Neuron (in vitro differentiated cells): ENCODE data around the gene CRACDL.

Experiments
- H2AFZ ChIP-seq: one replicate; pipeline ENCODE4 v1.6.1; 2013; ENCODE audit warnings: low read depth, mild to moderate bottlenecking, inconsistent platforms, low read length, moderate library complexity
- H3K27me3 ChIP-seq: one replicate; pipeline ENCODE4 v1.6.1; 2013; ENCODE audit warnings: low read length; ENCODE audit not compliant: insufficient read depth
- H3K36me3 ChIP-seq: one replicate; pipeline ENCODE4 v1.6.1; 2013; ENCODE audit warnings: low read length; ENCODE audit not compliant: insufficient read depth
- H3K4me1 ChIP-seq: one replicate; pipeline ENCODE4 v1.6.1; 2013; ENCODE audit warnings: low read length; ENCODE audit not compliant: insufficient read depth
- H3K4me3 ChIP-seq: 2 replicates; pipeline ENCODE4 v1.5.1; 2013; ENCODE audit warnings: mild to moderate bottlenecking, low read length, moderate library complexity
- H3K9me3 ChIP-seq: one replicate; pipeline ENCODE4 v1.6.1; 2013; ENCODE audit warnings: low read length

Gene CRACDL

DNA sequence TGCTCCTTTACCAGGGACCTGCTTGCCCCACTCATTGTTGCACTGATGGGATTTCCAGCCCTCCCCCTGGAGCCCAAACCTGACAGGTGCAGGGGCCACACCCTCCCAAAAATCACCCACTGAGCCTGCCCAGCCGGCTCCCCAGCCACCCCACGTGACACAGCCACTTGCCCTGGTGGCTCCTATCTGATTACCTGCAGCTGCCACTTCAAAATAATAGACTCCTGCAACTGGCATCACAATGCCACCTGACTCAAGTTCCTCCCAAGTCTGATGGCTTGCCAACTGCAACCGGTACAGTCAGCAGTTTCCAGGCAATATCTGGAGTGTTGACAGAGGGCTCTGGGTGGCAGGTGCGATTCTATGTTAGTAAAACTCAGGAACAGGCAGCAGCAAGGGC is 66.2 kb downstream of the CRACDL start:
- Histone ChIP-seq H3K9me3 (no peaks in the 10 kb centered on the region), H3K36me3 (no peaks in the 10 kb centered on the region), H3K27me3 (peaks cover 8% of the 10 kb centered on the region), H3K4me3 (no peak overlapping the region), H3K4me1 (no peaks in the 10 kb centered on the region), H2AFZ (no peak overlapping the region)

DNA sequence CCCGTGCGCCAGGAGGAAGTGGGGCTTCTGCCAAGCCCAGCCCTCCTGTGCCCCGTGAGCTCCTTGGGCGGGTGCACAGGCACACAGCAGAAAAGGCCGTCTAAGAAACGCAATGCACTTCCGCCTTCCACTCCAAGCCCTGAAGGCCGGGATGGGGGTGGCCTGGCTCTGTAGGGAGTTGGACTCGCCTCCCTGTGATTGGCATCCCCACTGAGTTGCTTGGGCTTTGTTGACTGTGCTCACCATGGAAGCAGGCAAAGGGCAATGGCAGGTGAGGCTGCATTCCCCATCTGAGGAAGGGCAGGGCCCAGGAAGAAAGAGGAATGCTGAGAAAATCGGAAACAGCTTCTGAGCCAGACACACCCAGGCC is 66.8 kb downstream of the CRACDL start:
- Histone ChIP-seq H3K27me3 (peaks cover 1% of the 10 kb centered on the region), H3K36me3 (no peaks in the 10 kb centered on the region), H3K4me1 (no peaks in the 10 kb centered on the region), H2AFZ (no peak overlapping the region), H3K4me3 (no peak overlapping the region), H3K9me3 (no peaks in the 10 kb centered on the region)

DNA sequence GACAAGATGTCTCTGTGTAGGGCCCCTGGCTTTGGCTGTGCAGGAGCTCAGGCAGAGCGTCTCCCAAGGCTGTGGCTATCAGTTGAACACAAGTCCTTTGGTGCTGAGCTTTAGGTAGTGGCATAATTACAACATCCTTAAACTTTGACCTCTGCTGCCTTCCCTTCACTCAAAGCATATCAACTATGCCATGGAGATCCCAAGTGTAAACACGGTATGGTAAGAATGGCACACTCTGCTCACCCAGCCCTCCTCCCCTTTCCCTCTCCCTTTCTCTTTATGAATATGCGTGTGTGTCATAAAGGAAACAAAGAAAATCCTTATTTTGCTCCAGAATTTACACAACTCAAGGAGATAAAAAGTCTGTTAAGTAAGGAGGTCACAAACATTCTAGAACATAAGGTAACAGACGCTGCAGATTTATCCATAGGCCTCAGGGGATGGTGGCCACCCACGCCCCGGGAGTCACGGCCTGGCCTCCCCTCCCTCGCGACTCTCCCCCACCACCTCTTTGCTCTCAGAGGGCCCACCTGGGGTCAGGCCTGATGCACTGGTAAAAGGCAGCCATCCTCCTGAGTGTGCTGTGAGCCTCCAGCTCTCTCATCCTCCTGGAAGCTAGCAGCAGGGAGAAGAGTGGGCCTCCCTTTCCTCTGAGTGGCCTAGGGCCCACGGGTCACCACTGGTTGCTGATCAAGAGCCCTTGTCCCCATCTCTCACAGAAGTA is 67.3 kb downstream of the CRACDL start:
- no peaks in the 10 kb centered on the region for H3K9me3 ChIP-seq
- H2AFZ ChIP-seq: no peak overlapping the region
- H3K27me3 ChIP-seq: no peaks in the 10 kb centered on the region
- H3K4me3 ChIP-seq: no peak overlapping the region
- H3K4me1 ChIP-seq: no peaks in the 10 kb centered on the region
- no peaks in the 10 kb centered on the region for H3K36me3 ChIP-seq

DNA sequence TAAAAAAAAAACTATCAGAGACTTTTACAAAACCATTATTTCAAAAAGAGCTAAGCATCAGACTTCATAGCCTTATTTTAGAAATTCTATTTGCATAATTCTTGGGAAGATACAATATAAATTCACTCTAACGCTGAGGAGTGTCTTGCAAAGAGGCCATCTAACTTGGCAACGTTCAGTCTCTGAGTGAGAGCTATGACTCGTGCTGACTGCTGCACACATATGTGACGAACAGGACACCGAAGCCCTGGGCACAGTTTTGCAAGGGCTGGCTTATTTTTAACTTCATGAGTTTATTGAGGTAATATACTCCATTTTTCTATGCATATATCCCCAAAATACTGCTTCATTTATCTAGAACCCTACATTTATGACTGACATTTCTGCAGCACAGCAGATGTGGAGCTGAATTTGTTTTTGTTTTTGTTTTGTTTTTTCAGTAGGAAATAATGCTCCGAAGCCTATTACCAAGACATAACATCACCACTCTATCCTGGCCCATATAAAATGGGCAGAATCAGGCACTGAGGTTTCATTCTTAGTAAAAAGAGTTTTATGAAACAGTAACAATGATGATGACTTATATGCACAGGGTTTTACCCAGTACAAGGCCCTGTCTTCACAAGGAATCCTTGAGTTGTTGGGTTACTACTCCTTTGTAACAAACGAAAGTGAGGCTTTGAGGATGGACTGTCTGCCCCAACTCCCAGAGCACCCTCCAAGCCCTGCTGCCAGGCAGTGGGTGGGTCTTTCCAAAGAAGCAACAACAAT is 68.3 kb downstream of the CRACDL start:
- Histone ChIP-seq H3K9me3 (no peaks in the 10 kb centered on the region), H2AFZ (no peak overlapping the region), H3K4me3 (no peak overlapping the region), H3K4me1 (no peaks in the 10 kb centered on the region), H3K36me3 (no peaks in the 10 kb centered on the region), H3K27me3 (no peaks in the 10 kb centered on the region)

DNA sequence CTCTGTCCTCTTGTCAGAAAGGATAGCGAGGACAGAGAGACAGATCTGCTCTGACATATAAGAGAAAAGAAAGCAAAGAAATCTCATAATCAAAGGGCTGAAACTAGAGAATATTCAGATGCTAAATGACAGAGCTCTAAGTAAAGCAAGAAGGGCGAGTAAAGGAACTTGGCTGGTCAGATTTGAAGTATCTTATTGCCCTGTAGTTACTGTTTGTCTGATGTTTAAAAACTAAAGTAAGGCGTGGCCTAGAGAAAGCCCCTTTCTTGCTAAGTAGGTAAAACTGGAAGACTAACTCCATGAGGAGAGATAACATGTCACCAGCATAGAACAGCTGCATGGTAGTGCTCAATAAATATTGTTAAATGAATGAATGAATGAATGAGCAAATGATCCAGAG is 70.0 kb downstream of the CRACDL start:
- no peak overlapping the region for H3K4me3 ChIP-seq
- H3K36me3 ChIP-seq: no peaks in the 10 kb centered on the region
- H3K4me1 ChIP-seq: no peaks in the 10 kb centered on the region
- no peaks in the 10 kb centered on the region for H3K27me3 ChIP-seq
- H2AFZ ChIP-seq: no peak overlapping the region
- no peaks in the 10 kb centered on the region for H3K9me3 ChIP-seq

DNA sequence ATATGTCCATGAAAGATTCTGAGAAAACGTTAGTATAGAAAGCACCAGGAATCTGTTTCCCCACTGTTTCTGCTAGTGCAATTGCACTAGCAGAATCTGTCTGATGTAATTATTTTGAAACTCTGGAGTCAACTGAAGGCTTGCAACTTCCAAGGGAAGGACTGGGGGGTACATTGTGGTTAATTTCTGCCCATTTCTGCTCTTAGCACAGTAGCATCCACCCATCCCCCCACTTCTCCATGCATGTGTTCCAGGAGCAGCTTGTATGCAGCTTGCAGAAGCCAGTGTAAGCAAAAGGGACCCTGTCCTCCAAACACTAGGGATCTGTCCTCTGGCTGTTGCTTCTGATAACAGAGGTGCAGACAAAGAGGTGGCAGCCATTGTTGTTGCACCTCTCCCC is 74.4 kb downstream of the CRACDL start:
- no peaks in the 10 kb centered on the region for H3K27me3 ChIP-seq
- H3K9me3 ChIP-seq: peaks cover 2% of the 10 kb centered on the region
- H2AFZ ChIP-seq: no peak overlapping the region
- H3K36me3 ChIP-seq: no peaks in the 10 kb centered on the region
- H3K4me3 ChIP-seq: no peak overlapping the region
- H3K4me1 ChIP-seq: no peaks in the 10 kb centered on the region

DNA sequence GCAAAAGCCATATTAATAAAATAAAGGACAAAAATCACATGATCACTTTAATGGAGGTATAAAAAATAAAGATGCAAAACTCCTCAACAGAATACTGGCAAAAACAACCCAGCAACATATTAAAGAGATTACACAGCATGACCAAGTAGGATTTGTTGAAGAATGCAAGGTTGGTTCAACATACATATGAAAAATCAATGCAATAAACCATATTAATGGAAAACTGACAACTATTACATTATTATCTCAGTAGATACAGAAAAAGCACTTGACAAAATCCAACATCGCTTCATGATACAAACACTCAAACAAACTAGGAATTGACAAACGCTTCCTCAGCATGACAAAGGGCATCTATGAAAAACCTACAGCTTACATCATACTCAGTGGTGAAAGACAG is 76.7 kb downstream of the CRACDL start:
- no peak overlapping the region for H2AFZ ChIP-seq
- no peaks in the 10 kb centered on the region for H3K36me3 ChIP-seq
- H3K4me3 ChIP-seq: no peak overlapping the region
- no peaks in the 10 kb centered on the region for H3K27me3 ChIP-seq
- H3K9me3 ChIP-seq: peaks cover 2% of the 10 kb centered on the region
- no peaks in the 10 kb centered on the region for H3K4me1 ChIP-seq

DNA sequence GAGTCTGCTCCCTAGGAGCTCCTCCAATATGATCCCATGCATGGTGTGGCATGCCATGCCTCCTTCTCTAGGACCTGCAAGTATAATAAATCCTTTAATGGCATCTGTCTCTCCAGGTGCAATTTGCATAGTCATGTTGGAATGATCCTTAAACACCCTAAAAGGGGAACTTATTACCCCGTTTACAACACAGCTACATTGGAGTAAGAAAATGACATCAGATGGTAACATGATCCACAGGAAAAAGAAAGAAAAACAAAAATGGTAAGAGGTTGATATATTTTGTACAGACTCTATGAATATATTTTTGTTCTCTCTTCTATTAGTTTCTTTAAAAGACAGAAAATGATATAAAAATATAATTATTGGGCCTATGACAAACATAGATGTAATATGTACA is 79.0 kb downstream of the CRACDL start:
- H3K27me3 ChIP-seq: no peaks in the 10 kb centered on the region
- no peaks in the 10 kb centered on the region for H3K4me1 ChIP-seq
- peaks cover 2% of the 10 kb centered on the region for H3K9me3 ChIP-seq
- no peak overlapping the region for H3K4me3 ChIP-seq
- no peaks in the 10 kb centered on the region for H3K36me3 ChIP-seq
- H2AFZ ChIP-seq: no peak overlapping the region

DNA sequence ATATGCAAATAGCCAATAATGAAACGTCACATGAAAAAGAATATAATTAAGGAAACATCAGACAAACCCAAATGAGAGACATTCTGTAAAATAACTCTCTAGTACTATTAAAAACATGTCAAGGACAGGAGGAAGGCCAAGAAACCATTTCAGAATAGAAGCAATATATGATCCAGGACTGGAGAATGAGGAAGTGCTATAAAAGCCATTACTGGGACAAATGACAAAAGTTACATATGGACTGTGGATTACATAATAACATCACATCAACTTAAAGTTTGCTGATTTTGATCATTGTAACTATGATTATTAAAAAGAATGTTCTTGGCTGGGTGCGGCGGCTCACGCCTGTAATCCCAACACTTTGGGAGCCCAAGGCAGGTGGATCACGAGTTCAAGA is 81.3 kb downstream of the CRACDL start:
- no peaks in the 10 kb centered on the region for H3K4me1 ChIP-seq
- no peaks in the 10 kb centered on the region for H3K27me3 ChIP-seq
- H3K4me3 ChIP-seq: no peak overlapping the region
- H2AFZ ChIP-seq: no peak overlapping the region
- no peaks in the 10 kb centered on the region for H3K36me3 ChIP-seq
- peaks cover 2% of the 10 kb centered on the region for H3K9me3 ChIP-seq

DNA sequence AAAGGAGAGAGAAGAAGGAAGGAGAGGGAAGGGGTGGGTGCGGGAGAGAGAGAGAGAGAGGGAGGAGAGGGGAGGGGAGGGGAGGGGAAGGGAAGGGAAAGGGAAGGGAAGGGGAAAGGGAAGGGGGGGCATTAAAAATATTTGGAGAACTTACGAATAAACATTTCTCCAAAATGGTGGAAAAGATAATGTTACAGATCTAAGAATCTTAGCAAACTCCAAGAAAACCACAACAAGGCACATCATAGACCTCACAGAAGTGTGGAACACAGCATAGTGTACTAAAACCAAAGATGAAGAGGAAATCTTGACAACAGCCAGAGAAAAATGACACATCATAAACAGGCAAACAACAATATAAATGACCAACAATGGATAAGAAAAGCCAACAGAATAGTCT is 83.1 kb downstream of the CRACDL start:
- H3K36me3 ChIP-seq: no peaks in the 10 kb centered on the region
- no peaks in the 10 kb centered on the region for H3K9me3 ChIP-seq
- no peaks in the 10 kb centered on the region for H3K27me3 ChIP-seq
- H3K4me1 ChIP-seq: no peaks in the 10 kb centered on the region
- H2AFZ ChIP-seq: no peak overlapping the region
- H3K4me3 ChIP-seq: no peak overlapping the region

DNA sequence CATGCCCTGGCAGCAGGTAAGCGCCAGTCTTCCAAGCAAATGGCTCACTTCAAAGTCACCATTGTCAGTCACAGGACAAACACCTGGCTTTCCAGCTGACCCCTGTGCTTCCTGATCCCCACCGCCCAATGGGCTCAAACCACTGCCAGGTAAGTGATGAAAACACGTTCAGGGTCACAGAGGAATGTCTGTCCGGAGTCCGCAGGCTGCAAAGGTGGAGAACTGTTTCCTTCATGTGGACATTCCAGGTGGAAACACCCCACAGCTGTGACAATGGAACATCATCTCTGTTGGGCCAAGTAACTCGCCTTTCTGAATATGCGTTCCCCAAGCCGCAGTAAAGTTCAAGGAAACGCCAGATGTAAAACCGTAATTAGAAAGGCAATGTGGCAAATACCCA is 86.0 kb downstream of the CRACDL start:
- no peaks in the 10 kb centered on the region for H3K27me3 ChIP-seq
- H2AFZ ChIP-seq: no peak overlapping the region
- H3K4me1 ChIP-seq: no peaks in the 10 kb centered on the region
- H3K4me3 ChIP-seq: no peak overlapping the region
- no peaks in the 10 kb centered on the region for H3K36me3 ChIP-seq
- H3K9me3 ChIP-seq: no peaks in the 10 kb centered on the region

DNA sequence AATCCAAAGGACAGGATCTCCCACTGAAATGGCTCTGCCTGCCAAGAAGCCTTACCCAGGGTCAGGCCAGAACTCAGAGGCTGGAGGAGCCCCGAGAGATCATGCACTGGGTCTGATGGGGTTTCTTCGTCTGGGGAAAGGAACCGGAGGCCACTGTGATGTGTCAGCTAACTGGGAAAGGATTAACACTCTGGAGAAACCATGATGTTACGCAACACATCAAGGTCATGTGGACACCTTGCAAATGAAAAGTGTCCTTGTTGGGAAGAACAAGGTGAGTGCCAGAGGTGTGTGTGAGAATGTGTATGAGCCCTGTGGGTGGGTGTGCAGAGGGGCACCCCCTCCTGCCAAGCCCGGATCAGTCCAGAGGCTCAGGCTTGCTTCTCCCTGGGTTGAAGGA is 86.9 kb downstream of the CRACDL start:
- H3K4me3 ChIP-seq: no peak overlapping the region
- H3K4me1 ChIP-seq: no peaks in the 10 kb centered on the region
- no peaks in the 10 kb centered on the region for H3K36me3 ChIP-seq
- no peak overlapping the region for H2AFZ ChIP-seq
- H3K9me3 ChIP-seq: no peaks in the 10 kb centered on the region
- no peaks in the 10 kb centered on the region for H3K27me3 ChIP-seq

DNA sequence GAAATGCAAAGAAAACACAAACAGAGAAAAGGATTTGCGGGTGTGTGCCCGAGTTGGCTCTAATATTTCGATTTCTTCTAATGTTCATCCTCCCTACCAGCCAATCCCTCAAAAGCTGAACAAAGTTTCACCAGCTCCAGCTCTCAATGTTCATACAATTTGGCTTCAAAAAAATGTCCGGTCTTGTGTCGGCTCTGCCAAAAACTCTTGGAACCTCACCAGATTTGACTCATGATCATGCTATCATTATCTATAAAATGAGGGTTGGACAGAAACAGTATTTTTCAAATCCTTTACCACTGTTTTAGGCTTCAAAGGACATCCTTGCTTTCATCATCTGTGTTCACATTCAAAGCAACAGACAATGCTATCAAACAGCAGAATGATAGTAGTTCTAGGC is 88.2 kb downstream of the CRACDL start:
- no peak overlapping the region for H2AFZ ChIP-seq
- no peaks in the 10 kb centered on the region for H3K4me1 ChIP-seq
- H3K36me3 ChIP-seq: no peaks in the 10 kb centered on the region
- no peak overlapping the region for H3K4me3 ChIP-seq
- H3K27me3 ChIP-seq: no peaks in the 10 kb centered on the region
- H3K9me3 ChIP-seq: no peaks in the 10 kb centered on the region

DNA sequence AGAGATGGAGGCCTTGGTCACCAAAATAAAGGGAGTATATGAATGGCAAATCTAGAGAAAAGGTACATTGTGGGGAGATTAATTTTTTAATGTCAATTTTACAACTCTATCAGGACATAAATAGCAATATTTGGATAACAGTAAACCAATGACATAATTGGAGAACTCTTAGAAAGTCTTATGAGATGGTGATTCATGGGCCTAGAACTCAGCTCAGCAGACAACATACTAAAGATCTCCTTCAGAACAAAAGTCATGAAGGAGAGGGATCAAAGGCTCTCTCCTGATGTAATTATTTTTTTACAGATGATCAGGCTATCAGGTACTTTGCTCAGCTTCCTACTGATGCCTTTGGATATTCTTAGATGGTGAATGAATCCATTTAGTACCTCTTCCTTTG is 90.0 kb downstream of the CRACDL start:
- no peaks in the 10 kb centered on the region for H3K36me3 ChIP-seq
- H3K4me1 ChIP-seq: no peaks in the 10 kb centered on the region
- H3K9me3 ChIP-seq: no peaks in the 10 kb centered on the region
- H3K4me3 ChIP-seq: no peak overlapping the region
- no peak overlapping the region for H2AFZ ChIP-seq
- no peaks in the 10 kb centered on the region for H3K27me3 ChIP-seq
